Uterus (tissue), 2 donors: Measurements from ENCODE around the gene MIDN.

Experiments used
- CTCF ChIP-seq, 4 experiments: fragments of 200-600 bp in 2 of 4; fragments of 450-650 bp in 2 of 4; sonication (generic) in 2 of 4; IDR thresholded peaks; one replicate each; pipeline ENCODE4 v1.5.1; 2016 to 2019; ENCODE audit warnings: antibody characterized with exemption in 4 of 4, mild to moderate bottlenecking in 2 of 4, moderate library complexity in 1 of 4
- POLR2A ChIP-seq, 2 donors: fragments of 450-650 bp; IDR thresholded peaks; one replicate each; pipeline ENCODE4 v1.6.1; 2016; ENCODE audit warnings: antibody characterized with exemption in 2 of 2, mild to moderate bottlenecking in 1 of 2, moderate library complexity in 1 of 2

- peak; percentile 76 to 98 (median 95) for TF ChIP-seq CTCF (IDR thresholded peaks at IDR 0.05)
- no peak for TF ChIP-seq POLR2A (IDR thresholded peaks at IDR 0.05)
These were observed 459 bp downstream of the MIDN start for GRCh38 chr19:1248786-1249297.
